OCI-LY7 (cell line): ENCODE measurements around the gene ZNF652. TPM values are rescaled to one million over a fixed set of nuclear protein-coding genes. Genes with fewer than 3 reads are reported as not detected.
"Not testable (repeated sequence)": the region's sequence is repeated elsewhere in the genome, so short reads cannot be mapped to it uniquely, and the experiment has no call there.

Experiments
- BruUV-seq: library from RNA; stranded (reverse); fragments of 400-500 nt; replicated peaks from 2 replicates; lab custom pipeline; 2021; lab: Mats Ljungman, UMichigan
- CTCF ChIA-PET: fragments of 300-600 bp; sonication (Branson Sonifier 250); formaldehyde crosslinking; loops from one replicate; lab custom pipeline; 2022; ENCODE audit warnings: antibody characterized with exemption; ENCODE audit not compliant: unreplicated experiment; lab: Charles Lee
- POLR2A ChIA-PET: fragments of 300-600 bp; sonication (Branson Sonifier 250); formaldehyde crosslinking; loops from one replicate; lab custom pipeline; 2022; ENCODE audit warnings: antibody characterized with exemption; lab: Charles Lee
- DNase-seq: peaks from one replicate; pipeline ENCODE4 v3.0.0-alpha.2; 2015; ENCODE audit warnings: low spot score
- H2AFZ ChIP-seq: fragments of 200-600 bp; sonication (generic), shearing (Covaris generic); 2 replicates; pipeline ENCODE4 v1.6.1; 2014; ENCODE audit warnings: mild to moderate bottlenecking, antibody characterized with exemption, low read length, moderate library complexity
- H3K27ac ChIP-seq: fragments of 200-600 bp; sonication (generic); 2 replicates; pipeline ENCODE4 v1.5.1; 2014; ENCODE audit warnings: mixed run types, low read depth, mild to moderate bottlenecking, moderate library complexity, low read length, inconsistent platforms; ENCODE audit not compliant: poor library complexity, severe bottlenecking
- H3K36me3 ChIP-seq: fragments of 200-600 bp; sonication (generic); 2 replicates; pipeline ENCODE4 v1.6.1; 2014; ENCODE audit warnings: mild to moderate bottlenecking, antibody characterized with exemption, low read length, moderate library complexity, mixed read lengths; ENCODE audit not compliant: insufficient read depth
- H3K4me1 ChIP-seq: fragments of 200-600 bp; sonication (generic); 2 replicates; pipeline ENCODE4 v1.5.1; 2014; ENCODE audit warnings: mild to moderate bottlenecking, low read length; ENCODE audit not compliant: insufficient read depth, poor library complexity, severe bottlenecking
- H3K4me2 ChIP-seq: fragments of 200-600 bp; sonication (generic); 2 replicates; pipeline ENCODE4 v1.6.1; 2014; ENCODE audit warnings: mild to moderate bottlenecking, low read length
- H3K4me3 ChIP-seq: fragments of 200-600 bp; sonication (generic); 2 replicates; pipeline ENCODE4 v1.5.1; 2014; ENCODE audit warnings: mild to moderate bottlenecking, low read depth, low read length; ENCODE audit not compliant: poor library complexity, severe bottlenecking
- H3K79me2 ChIP-seq: fragments of 200-600 bp; sonication (generic); 2 replicates; pipeline ENCODE4 v1.6.1; 2016; ENCODE audit warnings: low read depth, mild to moderate bottlenecking, low read length, moderate library complexity, mixed read lengths; ENCODE audit not compliant: insufficient read depth
- H3K9me2 ChIP-seq: fragments of 200-600 bp; sonication (generic); 2 replicates; pipeline ENCODE4 v1.6.1; 2016; ENCODE audit warnings: mild to moderate bottlenecking, low read length, mixed read lengths; ENCODE audit not compliant: insufficient read depth
- H3K9me3 ChIP-seq: fragments of 200-600 bp; sonication (generic); 2 replicates; pipeline ENCODE4 v1.6.1; 2014; ENCODE audit warnings: mild to moderate bottlenecking, mixed run types, low read length, mixed read lengths
- H4K20me1 ChIP-seq: fragments of 200-600 bp; sonication (generic); 2 replicates; pipeline ENCODE4 v1.6.1; 2014; ENCODE audit warnings: mild to moderate bottlenecking, antibody characterized with exemption, low read length, moderate library complexity, mixed read lengths; ENCODE audit not compliant: insufficient read depth
- EZH2phosphoT487 ChIP-seq: fragments of 200-600 bp; sonication (generic); IDR thresholded peaks from 2 replicates; pipeline ENCODE4 v1.6.1; 2018; ENCODE audit warnings: low read depth, borderline replicate concordance, mild to moderate bottlenecking, mixed run types, antibody characterized with exemption, low read length, moderate library complexity, mixed read lengths
- intact Hi-C: fragments of 100-400 bp; cut with micrococcal nuclease; formaldehyde crosslinking; loops from one replicate; pipeline ENCODE4 v1.10.0; 2022; ENCODE audit not compliant: unreplicated experiment
- total RNA-seq, 2 experiments: library from RNA; depleted of rRNA in 1 of 2; stranded (reverse); fragments of >200 nt in 1 of 2; shearing (Covaris generic) in 1 of 2; gene quantifications; 2 replicates each; pipeline ENCODE4 v1.2.3, GENCODE V29; 2014 to 2022
- TF ChIP-seq, protein P1 (sequence below): fragments of 200-600 bp; sonication (generic); conservative IDR thresholded peaks from 2 replicates; pipeline ENCODE4 v1.5.1; 2014; ENCODE audit warnings: mild to moderate bottlenecking, antibody characterized with exemption, low read length, moderate library complexity, mixed read lengths

The ZNF652 gene
- total RNA-seq, 2 experiments from 2014 or later: 36.8 to 69.7 TPM

DNA sequence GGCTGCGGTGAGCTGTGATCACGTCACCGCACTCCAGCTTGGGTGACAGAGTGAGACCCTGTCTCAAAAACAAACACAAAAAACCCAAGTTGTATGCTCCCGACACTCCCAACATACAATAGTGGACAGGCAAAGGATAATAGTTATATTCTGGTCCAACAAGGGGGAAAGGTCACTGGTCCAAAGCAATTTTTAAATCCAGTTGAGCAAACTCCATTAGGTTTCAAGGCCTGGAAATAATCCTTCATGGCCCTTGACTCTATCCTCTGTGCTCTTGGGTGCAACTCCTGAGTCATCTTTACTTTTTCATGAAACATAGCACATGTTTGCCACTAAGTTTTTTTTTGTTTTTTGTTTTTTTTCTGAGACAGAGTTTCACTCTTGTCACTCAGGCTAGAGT, 81.1 kb downstream of the ZNF652 start:
- no TSS peak for BruUV-seq
- no peak for TF ChIP-seq EZH2phosphoT487
- TF ChIP-seq, protein P1, sequence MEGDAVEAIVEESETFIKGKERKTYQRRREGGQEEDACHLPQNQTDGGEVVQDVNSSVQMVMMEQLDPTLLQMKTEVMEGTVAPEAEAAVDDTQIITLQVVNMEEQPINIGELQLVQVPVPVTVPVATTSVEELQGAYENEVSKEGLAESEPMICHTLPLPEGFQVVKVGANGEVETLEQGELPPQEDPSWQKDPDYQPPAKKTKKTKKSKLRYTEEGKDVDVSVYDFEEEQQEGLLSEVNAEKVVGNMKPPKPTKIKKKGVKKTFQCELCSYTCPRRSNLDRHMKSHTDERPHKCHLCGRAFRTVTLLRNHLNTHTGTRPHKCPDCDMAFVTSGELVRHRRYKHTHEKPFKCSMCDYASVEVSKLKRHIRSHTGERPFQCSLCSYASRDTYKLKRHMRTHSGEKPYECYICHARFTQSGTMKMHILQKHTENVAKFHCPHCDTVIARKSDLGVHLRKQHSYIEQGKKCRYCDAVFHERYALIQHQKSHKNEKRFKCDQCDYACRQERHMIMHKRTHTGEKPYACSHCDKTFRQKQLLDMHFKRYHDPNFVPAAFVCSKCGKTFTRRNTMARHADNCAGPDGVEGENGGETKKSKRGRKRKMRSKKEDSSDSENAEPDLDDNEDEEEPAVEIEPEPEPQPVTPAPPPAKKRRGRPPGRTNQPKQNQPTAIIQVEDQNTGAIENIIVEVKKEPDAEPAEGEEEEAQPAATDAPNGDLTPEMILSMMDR: no peak

DNA sequence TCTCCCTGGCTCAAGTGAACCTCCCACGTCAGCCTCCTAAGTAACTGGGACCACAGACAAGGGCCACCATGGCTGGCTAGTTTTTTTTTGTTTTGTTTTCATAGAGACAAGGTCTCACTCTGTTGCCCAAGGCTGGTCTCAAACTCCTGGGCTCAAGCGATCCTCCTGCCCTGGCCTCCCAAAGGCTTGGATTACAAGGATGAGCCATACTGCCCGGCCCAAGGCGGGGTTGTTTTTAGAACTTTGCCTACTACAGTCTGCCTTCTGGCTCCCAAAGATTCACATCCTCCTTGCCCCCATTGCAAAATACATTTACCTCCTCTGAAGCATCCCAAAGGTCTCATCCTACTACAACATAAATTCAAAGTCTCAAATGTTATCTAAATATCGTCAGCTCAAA, 82.0 kb downstream of the ZNF652 start:
- ChIA-PET CTCF (no interaction called here), POLR2A (no interaction called here)
- no peaks in the 10 kb centered on the region for H4K20me1 ChIP-seq
- H2AFZ ChIP-seq: no peak overlapping the region
- no peaks in the 10 kb centered on the region for H3K9me3 ChIP-seq
- H3K36me3 ChIP-seq: no peaks in the 10 kb centered on the region
- H3K4me2 ChIP-seq: no peak overlapping the region
- H3K27ac ChIP-seq: no peak overlapping the region
- no peaks in the 10 kb centered on the region for H3K9me2 ChIP-seq
- DNase-seq: no peak
- BruUV-seq: no TSS peak
- no peaks in the 10 kb centered on the region for H3K4me1 ChIP-seq
- intact Hi-C loops: no loop called here
- H3K4me3 ChIP-seq: no peak overlapping the region
- TF ChIP-seq, protein P1: no peak
- TF ChIP-seq EZH2phosphoT487: no peak
- H3K79me2 ChIP-seq: no peaks in the 10 kb centered on the region

More for the DNA sequence above, 81.1 kb downstream of the ZNF652 start:
- H4K20me1 ChIP-seq: no peaks in the 10 kb centered on the region
- no peak for DNase-seq
- no peak overlapping the region for H3K4me2 ChIP-seq
- no peak overlapping the region for H3K4me3 ChIP-seq
- no peaks in the 10 kb centered on the region for H3K4me1 ChIP-seq
- ChIA-PET POLR2A (interaction anchor here (0.6 kb wide), 1 partner anchor 19 kb away, joined by 10 read pairs; no protein-coding TSS in a partner anchor), CTCF (no interaction called here)
- H3K9me2 ChIP-seq: no peaks in the 10 kb centered on the region
- no peaks in the 10 kb centered on the region for H3K9me3 ChIP-seq
- no peak overlapping the region for H3K27ac ChIP-seq
- no peaks in the 10 kb centered on the region for H3K79me2 ChIP-seq
- no peak overlapping the region for H2AFZ ChIP-seq
- intact Hi-C loops: no loop called here
- no peaks in the 10 kb centered on the region for H3K36me3 ChIP-seq

DNA sequence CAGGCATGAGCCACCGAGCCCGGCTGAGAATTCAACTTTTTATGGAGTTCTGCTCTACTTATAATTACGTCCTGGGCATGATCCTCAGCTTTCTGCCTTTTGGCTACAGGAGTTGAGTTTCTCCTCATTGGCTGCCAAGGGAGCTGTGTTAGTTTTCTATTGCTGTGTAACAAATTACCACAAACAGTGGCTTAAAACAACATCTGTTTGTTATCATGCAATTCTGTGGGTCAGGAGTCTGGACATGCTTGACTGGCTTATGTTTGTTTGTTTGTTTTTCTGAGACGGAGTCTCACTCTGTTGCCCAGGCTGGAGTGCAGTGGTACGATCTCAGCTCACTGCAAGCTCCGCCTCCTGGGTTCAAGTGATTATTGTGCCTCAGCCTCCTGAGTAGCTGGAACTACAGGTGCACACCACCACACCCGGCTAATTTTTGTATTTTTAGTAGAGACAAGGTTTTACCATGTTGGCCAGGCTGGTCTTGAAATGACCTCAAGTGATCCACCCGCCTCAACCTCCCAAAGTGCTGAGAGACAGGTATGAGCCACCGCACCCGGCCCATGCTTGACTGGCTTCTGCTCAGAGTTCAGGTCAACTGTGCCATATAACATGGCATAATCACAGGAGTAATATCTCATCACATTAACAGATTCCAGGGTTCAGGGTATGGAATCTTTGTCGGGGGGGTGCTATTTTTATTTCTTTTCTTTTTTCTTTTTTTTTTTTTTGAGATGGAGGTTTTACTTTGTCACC, 82.6 kb downstream of the ZNF652 start:
- H3K36me3 ChIP-seq, POLR2A ChIA-PET, BruUV-seq, intact Hi-C loops, H3K9me3 ChIP-seq, H3K27ac ChIP-seq, H3K9me2 ChIP-seq, H4K20me1 ChIP-seq, DNase-seq, CTCF ChIA-PET, H3K4me1 ChIP-seq, H3K79me2 ChIP-seq, H3K4me2 ChIP-seq, H3K4me3 ChIP-seq, H2AFZ ChIP-seq: not testable (repeated sequence)
